ENCODE data around the gene KCNG2.

Gene KCNG2

GRCh38 chr18:79856119-79857007, 58.6 kb downstream of the KCNG2 start:
- no peaks in the 10 kb centered on the region for H3K36me3 ChIP-seq
- TF ChIP-seq CTCF (IDR thresholded peaks at IDR 0.05): no peak
- peak in 1 of 2 donors; percentile 35 for DNase-seq
- H3K4me3 ChIP-seq: no peak overlapping the region
- H3K27me3 ChIP-seq: peaks cover 0 to 24% of the 10 kb centered on the region in 2 donors
- H3K9me3 ChIP-seq: peaks cover 0 to 2% (median 0%) of the 10 kb centered on the region in 3 donors
- H3K27ac ChIP-seq: no peak overlapping the region
- intact Hi-C loops (cut with DNase I; ENCODE audit: low total_unique reads): no loop called here
- peaks cover 0 to 13% (median 0%) of the 10 kb centered on the region in 4 donors for H3K4me1 ChIP-seq

GRCh38 chr18:79857082-79857671, 59.4 kb downstream of the KCNG2 start:
- Histone ChIP-seq H3K4me1 (peaks cover 0 to 13% (median 0%) of the 10 kb centered on the region in 4 donors), H3K27me3 (peaks cover 0 to 24% of the 10 kb centered on the region in 2 donors), H3K36me3 (no peaks in the 10 kb centered on the region), H3K4me3 (no peak overlapping the region), H3K9me3 (peaks cover 0 to 9% (median 6%) of the 10 kb centered on the region in 3 donors), H3K27ac (no peak overlapping the region)
- peak in 1 of 2 donors; percentile 34 for DNase-seq
- TF ChIP-seq CTCF (IDR thresholded peaks at IDR 0.05): no peak
- intact Hi-C loops (cut with DNase I; ENCODE audit: low total_unique reads): no loop called here

GRCh38 chr18:79859314-79859713, 61.6 kb downstream of the KCNG2 start:
- no peaks in the 10 kb centered on the region for H3K36me3 ChIP-seq
- no peak for TF ChIP-seq CTCF (IDR thresholded peaks at IDR 0.05)
- H3K27me3 ChIP-seq: peaks cover 0 to 22% of the 10 kb centered on the region in 2 donors
- peak in 1 of 2 donors; percentile 37 for DNase-seq
- peaks cover 0 to 16% (median 9%) of the 10 kb centered on the region in 3 donors for H3K9me3 ChIP-seq
- intact Hi-C loops (cut with DNase I; ENCODE audit: low total_unique reads): no loop called here
- no peak overlapping the region for H3K4me3 ChIP-seq
- H3K27ac ChIP-seq: no peak overlapping the region
- peaks cover 0 to 13% (median 0%) of the 10 kb centered on the region in 4 donors for H3K4me1 ChIP-seq

GRCh38 chr18:79861687-79862086, 63.9 kb downstream of the KCNG2 start:
- Histone ChIP-seq H3K9me3 (peaks cover 0 to 16% (median 9%) of the 10 kb centered on the region in 3 donors), H3K4me1 (peaks cover 0 to 9% (median 0%) of the 10 kb centered on the region in 4 donors), H3K4me3 (no peak overlapping the region), H3K27ac (no peak overlapping the region), H3K27me3 (peaks cover 0 to 6% of the 10 kb centered on the region in 2 donors), H3K36me3 (no peaks in the 10 kb centered on the region)
- no peak for DNase-seq
- intact Hi-C loops (cut with DNase I; ENCODE audit: low total_unique reads): no loop called here
- no peak for TF ChIP-seq CTCF (IDR thresholded peaks at IDR 0.05)

- TF ChIP-seq CTCF (IDR thresholded peaks at IDR 0.05): no peak
- Histone ChIP-seq H3K4me3 (no peak overlapping the region), H3K36me3 (no peaks in the 10 kb centered on the region), H3K27ac (no peak overlapping the region), H3K4me1 (peaks cover 0 to under 1% (median 0%) of the 10 kb centered on the region in 4 donors), H3K27me3 (peaks cover 0 to 5% of the 10 kb centered on the region in 2 donors), H3K9me3 (peaks cover 0 to 16% (median 9%) of the 10 kb centered on the region in 3 donors)
- DNase-seq: no peak
- intact Hi-C loops (cut with DNase I; ENCODE audit: low total_unique reads): no loop called here
Observed at GRCh38 chr18:79862562-79862961, 64.8 kb downstream of the KCNG2 start.
